Hepatic stellate cell (primary cell): Measurements from ENCODE around the gene UBL7.

Source experiments
- DNase-seq: peaks from one replicate; pipeline ENCODE4 v3.0.0; 2011; ENCODE audit warnings: low spot score

Gene UBL7

GRCh38 chr15:74423431-74424257, 37.3 kb downstream of the UBL7 start:
- DNase-seq, result no peak

GRCh38 chr15:74422652-74423430, 38.1 kb downstream of the UBL7 start:
- DNase-seq, result peak; percentile 58

- DNase-seq, result no peak
Measured at GRCh38 chr15:74422265-74422651, 38.7 kb downstream of the UBL7 start.

- no peak for DNase-seq
Measured at GRCh38 chr15:74421302-74422245, 39.4 kb downstream of the UBL7 start.

DNA sequence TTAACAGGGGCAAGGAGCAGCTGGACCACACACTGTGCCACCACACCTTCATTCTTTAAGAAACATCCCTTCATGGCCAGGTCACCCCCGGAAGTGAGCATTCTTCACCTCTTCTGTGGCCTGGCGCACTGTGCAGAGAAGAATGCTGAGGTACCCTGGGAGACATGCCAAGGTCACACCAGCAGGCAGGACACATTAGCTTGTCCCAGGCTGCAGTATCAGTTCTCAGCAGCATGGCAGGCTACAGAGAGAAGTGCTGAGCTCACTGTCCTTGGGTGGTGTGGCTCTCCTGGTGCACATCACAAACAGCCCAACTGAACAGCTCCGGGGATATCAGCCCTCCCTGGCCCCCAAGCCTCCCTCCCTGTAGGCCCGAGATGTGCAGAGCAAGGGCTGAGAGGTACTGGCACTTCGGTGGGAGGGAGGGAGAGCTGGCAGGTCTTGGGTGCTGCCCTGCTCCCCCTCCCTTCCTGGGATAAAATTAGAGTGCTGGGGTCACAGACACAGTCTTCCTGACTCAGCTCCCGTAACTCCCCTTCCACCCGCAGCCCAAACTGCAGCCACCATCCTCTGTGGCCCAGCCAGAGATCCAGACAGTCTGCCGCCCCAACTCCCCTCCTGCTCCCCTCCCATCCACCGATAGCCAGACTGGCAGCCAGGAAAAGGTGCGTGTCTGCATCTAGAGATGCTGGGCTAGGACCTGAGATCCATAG, 40.6 kb downstream of the UBL7 start:
- DNase-seq, result peak; percentile 68

GRCh38 chr15:74419432-74419831, 41.5 kb downstream of the UBL7 start:
- no peak for DNase-seq

GRCh38 chr15:74418575-74419338, 42.2 kb downstream of the UBL7 start:
- no peak for DNase-seq

GRCh38 chr15:74417670-74418069, 43.3 kb downstream of the UBL7 start:
- no peak for DNase-seq

DNA sequence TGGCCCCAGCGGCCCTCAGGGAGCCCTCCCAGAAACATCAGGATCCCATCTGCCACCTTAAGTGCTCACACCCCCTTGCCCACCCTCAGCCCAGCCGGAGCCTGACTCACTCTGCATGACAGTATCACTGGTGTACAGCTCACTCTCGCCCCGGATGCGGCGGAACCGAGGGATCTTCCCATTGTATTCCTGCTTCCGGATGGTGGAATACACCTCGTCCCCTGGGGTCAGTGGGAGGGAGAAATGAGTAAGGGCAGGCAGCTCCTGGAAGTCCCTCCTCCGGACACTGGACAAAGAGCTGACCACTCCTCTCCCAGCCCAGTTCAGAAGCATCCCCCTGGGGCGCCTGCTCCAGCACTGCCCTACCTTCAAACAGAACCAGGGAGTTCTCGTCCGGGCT, 43.7 kb downstream of the UBL7 start:
- DNase-seq, result peak; percentile 87

- DNase-seq, result no peak
Measured at GRCh38 chr15:74415966-74416916, 44.7 kb downstream of the UBL7 start.

DNA sequence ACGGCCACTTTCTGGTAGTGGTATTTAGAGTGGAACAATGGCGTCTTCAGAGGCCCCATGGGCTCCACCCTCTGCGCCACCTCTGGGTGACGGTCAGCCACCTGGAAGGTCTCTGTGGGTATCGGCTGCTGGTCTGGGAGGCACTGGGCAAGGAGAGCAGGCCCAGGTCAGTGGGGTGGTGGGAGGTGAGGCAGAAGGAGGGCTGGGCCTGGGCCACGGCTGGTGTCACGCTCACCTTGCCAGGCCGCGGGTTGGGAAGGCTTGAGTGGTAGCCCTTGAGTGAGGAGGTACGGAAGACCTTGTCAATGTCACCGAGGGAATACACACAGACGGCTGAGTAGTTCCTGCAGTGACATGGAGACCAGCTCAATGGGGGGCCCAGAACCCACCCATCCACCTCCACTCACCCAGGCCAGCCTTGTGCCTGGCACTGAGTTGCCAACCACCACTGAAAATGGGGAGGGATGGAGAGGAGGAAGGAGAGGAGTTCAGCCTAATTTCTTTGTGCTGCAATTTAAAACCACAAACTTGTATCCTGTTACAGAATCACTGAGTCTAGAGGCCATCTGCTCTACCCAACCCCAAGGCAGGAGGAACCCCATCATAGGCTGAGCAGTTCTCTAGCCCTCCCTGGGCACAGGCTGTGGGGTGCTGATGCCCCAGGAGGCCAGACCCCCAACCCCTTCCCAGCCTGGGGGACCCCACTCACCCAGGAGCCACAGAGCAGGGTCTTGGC, 46.2 kb downstream of the UBL7 start:
- no peak for DNase-seq

DNA sequence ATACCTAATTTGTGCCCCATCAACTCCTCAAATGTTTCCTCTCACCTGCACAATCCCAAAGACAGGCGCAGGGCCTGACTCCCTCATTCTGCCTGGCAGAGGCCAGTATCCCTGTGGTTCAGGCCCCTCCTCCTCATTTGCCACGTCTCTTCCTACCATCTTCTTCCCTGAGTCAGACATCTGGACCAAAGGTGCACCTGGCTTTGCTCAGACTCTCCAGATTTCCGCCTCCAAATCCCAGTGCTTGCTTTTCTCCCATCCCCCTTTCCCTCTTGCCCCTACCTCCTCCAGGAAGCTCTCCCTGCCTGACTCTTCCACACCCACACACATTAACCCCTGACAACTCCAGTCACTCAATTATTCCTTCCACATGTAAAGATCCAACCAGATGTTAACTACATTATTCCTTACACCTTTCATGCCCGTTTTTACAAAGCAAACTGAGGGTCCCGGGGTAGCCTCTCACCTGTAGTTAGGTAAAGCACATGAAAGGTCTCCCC, 46.8 kb downstream of the UBL7 start:
- DNase-seq, result no peak

DNA sequence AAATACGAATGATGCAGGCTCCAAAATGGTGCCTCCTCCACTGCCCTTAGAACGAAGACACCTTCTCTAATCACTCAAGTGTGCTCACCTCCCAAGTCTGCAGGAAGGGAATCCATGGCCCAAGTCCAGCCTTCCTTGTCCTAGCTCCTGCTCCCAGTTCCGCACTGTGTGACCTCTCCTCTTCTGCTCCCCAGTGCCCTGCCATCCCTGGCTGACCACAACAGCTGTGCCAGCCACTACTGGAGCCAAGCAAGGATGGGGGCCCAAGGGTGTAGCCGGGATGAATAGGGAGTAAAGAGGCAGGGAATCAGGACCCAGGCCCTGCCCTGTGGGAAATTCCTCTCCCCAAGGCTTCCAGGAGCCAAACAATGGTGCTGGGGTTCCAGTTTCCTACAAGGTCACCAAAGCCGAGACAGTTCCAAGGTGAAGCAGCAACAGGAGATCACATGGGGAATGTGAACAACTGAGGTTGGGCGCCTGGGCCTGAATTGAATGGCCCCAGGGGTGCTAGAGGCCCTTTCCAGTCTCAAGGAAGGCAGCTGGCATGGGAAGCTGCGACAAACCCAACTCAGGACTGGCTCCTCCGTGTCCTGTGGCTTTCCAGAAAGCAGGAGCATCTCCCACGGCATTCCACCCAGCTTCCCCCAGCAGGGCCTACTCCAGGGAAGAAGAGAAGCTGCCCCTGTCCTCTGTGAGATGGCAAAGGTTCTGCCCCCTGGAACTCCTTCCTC, 47.4 kb downstream of the UBL7 start:
- DNase-seq, result no peak

- DNase-seq, result no peak
Measured at GRCh38 chr15:74412159-74412558, 48.8 kb downstream of the UBL7 start.

DNA sequence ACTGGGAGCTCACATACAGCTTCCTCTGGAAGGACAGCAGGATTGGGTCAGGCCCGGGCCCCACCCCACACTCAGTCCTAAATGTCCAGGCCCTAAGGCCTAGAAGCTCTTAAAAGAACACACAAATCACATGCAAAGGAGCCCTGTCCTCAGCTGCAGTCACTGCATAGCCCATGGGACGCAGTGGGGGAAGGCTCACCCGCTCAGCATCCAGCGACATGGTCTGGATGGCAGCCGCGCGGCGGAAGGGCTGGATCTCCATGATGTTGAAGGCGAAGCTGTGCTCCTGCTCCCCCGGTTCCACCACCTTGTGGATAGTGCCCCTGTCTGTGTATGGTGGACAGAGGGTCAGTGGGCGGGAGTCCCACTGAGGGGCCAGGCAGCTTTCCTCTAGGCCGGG, 49.3 kb downstream of the UBL7 start:
- no peak for DNase-seq

- DNase-seq, result no peak
Measured at GRCh38 chr15:74410502-74410901, 50.5 kb downstream of the UBL7 start.

- no peak for DNase-seq
Measured at GRCh38 chr15:74409225-74409624, 51.7 kb downstream of the UBL7 start.

- DNase-seq, result no peak
Measured at GRCh38 chr15:74408815-74409214, 52.1 kb downstream of the UBL7 start.
